GM18870 (cell line): ENCODE measurements around the gene ZMYND8.
"Not testable (repeated sequence)": the region's sequence is repeated elsewhere in the genome, so short reads cannot be mapped to it uniquely, and the experiment has no call there.

Experiments used
- ATAC-seq: cut with Tn5 transposase; IDR thresholded peaks from one replicate; pipeline ENCODE4 v1.9.1; 2021; ENCODE audit warnings: moderate library complexity; ENCODE audit not compliant: unreplicated experiment

Gene ZMYND8

DNA sequence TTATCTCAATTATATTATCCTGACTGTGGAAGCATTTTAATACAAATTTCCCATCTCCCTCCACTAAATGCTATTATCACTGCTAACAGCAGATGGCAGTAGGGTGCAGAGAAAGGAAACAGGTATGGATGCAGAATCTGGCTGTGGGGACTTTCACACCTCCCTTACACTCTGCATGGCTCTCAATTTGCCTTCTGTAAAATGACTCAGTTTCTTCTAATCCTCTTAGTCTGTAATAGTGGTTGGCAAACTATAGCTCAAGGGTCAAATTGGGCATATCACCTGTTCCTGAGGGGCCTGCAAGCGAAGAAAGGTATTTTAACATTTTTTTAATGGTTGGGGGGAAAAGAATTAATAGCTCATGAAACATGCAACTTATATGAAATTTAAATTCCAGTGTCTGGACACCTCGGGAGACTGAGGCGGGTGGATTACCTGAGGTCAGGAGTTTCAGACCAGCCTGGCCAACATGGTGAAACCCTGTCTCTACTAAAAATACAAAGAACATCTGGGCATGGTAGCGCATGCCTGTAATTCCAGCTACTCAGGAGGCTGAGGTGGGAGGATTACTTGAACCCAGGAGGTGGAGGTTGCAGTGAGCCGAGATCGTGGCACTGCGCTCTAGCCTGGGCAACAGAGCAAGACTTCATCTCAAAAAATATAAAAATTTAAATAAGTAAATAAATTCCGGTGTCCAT, 83.5 kb downstream of the ZMYND8 start:
- ATAC-seq, result no peak

DNA sequence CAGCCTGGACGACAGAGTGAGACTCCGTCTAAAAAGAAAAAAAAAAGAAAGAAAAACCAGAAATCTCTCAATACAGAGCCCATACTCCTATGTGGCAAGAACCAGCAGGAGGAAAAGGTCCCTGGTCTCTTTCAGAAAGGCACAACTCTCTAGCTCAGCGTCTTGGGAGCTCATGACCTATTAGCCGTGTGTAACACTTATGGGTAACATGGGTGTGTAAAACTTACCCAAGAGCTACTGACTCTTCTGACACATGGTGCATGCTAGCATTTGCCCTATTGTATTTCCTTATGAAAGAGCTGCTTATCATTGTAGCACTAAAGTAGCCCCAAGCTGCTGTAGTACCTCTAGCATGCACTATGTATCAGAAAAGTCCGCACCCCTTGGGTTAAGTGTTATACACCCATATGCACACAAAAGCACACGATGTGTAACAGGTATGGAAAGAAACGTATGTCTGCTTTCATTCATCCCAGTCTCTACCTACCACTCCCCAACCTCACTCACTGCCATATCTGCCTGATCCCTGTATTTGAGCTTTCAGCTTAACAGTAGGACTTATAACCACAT, 85.4 kb downstream of the ZMYND8 start:
- no peak for ATAC-seq

DNA sequence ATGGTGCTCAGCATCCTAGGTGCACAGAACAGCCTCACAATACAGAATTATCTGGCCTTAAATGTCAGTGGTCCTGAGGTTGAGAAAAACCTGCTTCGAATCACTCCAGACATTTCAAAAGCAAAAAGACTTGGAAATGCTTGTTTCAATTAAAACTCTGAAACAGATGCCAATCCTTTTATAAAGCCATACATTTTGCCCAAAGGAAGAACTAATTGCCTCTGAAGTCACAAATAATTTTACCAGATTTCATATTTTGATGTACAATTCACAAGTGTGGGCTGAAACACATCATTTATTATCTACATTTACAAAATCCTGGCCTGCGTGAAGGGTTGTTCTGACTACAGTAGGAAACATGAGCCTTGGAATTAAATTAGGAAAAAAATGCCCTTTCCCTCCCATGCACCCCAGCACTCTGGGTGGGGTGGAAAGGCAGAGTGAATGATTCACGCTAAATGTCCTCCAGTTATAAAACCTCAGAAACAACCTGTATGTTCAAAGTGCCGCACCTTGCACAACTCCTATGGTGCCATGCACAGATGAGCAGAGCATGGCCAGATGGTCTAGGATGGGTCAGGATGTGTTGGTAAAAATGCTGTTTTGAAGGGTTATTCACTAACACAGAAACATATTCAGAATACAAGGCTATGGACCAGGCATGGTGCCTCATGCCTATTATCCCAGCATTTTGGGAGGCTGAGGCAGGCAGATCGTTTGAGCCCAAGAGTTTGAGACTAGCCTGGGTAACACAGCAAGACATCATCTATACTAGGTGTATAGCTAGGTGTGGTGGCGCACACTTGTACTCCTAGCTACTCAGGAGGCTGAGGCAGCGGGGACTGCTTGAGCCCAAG, 87.0 kb downstream of the ZMYND8 start:
- no peak for ATAC-seq

DNA sequence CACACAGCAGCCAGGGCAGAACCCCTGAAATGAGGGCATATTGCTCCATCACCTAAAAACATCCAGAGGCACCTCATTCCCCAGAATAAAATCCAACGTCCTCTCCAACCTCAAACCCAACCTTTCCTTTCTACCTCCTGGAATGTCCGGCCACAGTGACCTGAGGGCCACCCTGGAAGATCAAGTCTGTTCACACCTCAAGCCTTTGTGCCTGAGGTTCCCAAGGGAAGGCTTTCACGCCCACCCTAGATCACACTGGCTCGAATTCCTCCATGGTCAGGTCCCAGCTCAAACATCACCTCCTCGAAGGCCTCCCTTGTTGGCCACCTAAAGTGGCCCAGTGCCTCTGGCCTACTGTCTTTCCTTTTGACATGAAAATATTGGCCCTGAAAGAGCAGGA, 88.9 kb downstream of the ZMYND8 start:
- ATAC-seq, result no peak

DNA sequence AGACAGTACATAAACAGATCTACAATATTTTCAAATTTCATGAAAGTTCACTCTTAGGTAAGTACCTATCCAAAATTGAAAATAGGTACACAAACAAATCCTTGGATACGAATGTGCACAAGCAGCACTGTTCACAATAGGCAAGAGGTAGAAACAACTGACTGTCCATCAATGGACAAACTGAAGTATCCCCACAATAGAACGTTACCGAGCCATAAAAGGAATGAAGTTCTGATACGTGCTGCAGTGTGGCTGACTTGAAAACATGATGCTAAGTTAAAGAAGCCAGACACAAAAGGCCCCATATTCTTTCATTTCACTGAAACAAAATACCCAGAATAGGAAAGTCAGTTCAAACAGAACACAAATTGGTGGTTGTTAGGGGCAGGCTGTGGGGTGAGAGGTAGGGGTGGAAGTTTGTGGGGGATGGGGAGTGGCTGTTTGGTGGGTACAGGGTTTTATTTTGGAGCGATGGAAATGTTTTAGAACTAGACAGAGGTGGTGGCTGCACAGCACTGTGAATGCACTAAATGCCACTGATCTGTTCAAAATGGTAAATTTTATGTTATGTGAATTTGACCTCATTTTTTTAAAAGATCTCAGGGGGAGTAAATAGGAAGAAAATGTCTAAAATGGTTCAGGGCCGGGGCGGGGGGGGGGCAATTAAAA, 89.5 kb downstream of the ZMYND8 start:
- no peak for ATAC-seq

DNA sequence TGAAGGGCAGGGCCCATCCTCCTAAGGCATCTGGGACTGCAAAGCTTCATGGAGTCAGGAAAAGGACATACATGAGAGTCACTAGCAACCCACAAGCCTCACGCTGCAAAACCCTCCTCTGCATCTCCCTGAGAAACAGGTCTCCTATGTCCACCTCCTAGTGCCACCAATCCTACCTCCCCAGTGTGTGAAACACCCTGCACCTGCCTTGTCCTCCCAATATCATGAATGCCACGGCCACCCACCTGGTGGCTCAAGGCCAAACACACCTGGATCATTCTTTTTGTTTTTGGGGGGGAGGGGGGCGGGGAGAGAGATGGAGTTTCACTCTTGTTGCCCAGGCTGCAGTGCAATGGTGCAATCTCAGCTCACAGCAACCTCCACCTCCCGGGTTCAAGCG, 90.5 kb downstream of the ZMYND8 start:
- no peak for ATAC-seq

DNA sequence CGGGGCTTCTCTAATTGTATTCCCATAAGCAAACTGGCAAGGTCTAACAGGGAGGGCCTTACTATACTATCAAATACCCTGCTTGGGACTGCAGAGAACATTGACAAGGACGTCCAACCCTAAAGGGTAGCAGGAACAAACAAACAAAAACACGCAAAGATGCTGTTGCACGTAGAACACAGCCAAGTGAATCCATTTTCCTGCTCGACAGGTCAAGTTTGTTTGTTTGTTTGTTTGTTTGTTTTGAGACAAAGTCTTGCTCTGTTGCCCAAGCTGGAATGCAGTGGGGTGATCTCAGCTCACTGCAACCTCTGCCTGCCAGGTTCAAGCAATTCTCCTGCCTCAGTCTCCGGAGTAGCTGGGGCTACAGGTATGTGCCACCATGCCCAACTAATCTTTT, 91.3 kb downstream of the ZMYND8 start:
- ATAC-seq, result no peak

DNA sequence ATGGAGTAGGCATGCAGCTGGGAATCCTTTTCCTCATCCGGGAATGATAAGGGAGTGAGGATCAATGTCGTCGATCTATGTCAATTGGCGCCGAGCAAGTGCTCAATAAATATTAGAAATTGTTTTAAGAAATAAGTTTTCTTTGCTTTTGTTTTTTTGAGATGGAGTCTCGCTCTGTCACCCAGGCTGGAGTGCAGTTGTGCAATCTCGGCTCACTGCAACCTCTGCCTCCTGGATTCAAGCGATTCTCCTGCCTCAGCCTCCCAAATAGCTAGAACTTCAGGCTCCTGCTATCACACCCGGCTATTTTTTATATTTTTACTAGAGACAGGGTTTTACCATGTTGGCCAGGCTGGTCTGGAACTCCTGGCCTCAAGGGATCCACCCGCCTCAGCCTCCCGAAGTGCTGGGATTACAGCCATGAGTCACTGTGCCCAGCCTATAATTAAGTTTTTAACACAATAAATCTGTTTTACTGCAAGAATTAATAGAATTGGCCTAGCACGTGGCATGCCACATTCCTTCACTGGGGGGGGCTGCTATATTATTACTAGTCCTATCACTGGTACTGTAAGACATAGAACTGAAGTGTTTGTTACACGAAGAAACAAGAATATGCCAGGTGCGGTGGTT, 92.2 kb downstream of the ZMYND8 start:
- ATAC-seq, result not testable (repeated sequence)

DNA sequence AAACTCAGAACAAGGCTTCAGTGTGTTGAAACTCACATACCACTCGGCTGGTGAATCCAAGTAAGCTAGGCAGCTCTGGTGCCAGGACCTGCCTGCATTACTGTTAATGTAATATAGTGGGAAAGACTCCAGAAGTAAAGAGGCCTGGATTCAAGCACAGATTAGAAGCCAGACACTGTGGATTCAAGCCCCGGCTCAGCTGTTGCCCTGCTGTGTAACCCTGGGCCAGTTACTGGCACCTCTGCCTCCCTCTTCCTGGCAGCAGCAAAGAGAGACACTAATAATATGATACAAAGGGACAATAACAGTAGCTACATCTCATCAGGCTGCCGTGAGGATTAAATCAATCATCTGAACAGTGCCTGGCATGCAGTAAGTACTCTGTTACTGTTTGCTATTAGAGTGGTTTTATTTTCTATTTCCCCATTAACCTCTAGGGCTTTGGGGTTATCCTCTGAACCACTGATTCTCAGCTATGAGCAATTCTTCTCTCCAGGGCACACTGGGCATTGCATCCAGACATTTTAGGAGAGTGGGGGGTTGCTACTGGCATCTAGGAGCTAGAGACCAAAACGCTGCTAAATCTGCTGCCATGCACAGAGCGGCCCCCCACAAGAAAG, 92.9 kb downstream of the ZMYND8 start:
- no peak for ATAC-seq

DNA sequence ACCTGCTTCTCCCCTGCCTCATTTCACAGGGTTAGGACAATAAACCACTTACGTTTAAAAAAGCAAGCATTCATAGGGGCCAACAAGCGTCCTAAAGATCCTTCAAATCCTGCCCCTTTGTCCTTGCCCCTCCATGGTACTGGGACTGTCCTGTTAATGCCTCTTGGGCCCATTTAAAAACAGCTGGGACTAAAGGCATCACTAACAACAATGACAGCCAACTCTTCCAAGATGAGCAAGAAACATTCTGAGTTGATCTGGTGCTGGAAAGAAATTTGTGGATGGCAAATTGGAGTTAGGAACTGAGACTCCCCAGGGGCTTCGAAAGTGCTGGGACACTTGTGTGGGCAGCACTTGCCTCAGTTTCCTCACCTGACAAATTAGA, 93.4 kb downstream of the ZMYND8 start:
- no peak for ATAC-seq

DNA sequence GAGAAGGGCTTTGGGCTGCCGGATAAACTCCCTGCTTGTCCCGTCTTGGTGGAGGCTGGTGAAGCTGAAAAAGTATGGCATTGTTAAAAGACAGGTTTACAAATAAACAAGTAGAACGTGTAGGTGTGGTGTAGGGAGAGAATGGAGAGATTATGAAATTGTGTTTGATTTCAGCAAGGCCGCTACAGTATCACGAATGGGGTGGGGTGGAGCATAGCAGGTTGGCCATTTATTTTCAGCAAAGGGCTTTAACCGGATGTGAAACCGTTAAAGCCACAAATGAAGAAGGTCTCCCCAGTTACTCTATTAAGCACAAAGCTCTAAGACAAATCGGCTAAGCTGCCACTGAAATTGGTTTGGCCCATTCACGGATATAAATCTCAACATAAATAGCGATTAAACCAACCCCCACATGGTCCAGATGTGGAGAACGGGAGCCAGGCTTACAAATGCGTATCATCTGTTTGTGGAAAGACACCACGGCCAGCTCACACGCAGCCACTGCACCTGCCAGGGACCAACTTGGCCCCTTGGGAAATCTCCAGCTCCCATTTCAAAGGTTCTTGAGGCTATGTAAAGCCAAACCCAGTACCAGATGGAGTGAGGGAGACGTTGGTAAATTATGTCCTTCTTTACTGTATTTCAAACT, 94.0 kb downstream of the ZMYND8 start:
- ATAC-seq, result no peak

DNA sequence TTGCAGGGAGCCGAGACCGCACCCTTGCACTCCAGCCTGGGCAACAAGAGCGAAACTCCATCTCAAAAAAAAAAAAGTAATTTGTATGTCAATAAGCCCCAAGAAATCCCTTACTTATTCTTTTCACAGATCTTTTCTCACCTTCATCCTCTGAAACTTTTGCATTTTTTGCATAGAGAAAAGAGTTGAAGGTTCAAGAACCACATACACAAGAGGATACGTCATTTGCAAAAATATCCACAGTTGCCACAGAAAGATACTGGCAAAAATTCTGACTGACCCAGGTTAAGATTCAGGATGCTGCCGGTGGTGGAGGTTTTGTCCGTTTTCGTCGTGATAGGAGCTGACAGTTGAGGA, 94.5 kb downstream of the ZMYND8 start:
- no peak for ATAC-seq

DNA sequence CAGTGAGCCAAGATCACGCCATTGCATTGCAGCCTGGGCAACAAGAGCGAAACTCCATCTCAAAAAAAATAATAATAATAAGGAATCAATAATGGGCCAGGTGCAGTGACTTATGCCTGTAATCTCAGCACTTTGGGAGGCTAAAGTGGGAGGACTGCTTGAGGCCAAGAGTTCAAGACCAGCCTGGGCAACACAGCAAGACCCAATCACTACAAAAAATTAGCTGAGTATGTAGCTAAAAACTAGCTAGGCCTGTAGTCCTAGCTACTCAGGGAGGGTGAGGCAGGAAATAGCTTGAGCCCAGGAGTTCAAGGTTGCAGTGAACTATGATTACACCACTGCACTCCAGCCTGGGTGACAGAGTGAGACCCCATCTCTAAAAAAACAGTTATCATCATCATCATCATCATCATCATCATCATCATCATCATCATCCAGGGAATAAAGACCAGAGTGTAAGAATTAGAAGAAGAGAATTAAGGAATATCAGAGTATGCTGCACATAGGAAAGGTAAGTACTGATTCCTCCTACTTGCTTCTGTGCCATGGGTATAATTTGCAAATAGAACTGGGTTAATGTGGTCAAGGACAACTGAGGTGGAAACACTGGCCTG, 95.2 kb downstream of the ZMYND8 start:
- not testable (repeated sequence) for ATAC-seq

DNA sequence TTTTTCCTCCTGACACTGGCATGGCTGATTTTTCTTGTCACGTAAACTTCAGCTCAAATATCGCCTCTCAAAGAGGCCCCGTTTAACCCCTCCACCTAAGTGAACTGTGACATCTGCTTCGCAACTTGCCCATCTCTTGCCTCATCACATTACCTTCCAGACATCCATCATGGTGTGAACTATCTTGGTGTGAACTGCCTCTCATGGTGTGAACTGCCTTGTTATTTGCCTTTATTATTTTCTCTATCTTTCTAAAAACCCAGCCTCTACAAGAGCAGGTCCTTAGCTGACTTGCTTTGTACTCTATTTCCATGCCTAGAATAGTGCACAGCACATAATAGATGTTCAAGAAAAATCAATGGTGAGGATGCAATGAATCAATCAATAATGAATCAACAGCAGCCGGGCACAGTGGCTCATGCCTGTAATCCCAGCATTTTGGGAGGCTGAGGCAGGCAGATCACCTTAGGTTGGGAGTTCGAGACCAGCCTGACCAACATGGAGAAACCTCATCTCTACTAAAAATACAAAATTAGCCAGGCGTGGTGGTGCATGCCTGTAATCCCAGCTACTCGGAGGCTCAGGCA, 95.9 kb downstream of the ZMYND8 start:
- not testable (repeated sequence) for ATAC-seq

DNA sequence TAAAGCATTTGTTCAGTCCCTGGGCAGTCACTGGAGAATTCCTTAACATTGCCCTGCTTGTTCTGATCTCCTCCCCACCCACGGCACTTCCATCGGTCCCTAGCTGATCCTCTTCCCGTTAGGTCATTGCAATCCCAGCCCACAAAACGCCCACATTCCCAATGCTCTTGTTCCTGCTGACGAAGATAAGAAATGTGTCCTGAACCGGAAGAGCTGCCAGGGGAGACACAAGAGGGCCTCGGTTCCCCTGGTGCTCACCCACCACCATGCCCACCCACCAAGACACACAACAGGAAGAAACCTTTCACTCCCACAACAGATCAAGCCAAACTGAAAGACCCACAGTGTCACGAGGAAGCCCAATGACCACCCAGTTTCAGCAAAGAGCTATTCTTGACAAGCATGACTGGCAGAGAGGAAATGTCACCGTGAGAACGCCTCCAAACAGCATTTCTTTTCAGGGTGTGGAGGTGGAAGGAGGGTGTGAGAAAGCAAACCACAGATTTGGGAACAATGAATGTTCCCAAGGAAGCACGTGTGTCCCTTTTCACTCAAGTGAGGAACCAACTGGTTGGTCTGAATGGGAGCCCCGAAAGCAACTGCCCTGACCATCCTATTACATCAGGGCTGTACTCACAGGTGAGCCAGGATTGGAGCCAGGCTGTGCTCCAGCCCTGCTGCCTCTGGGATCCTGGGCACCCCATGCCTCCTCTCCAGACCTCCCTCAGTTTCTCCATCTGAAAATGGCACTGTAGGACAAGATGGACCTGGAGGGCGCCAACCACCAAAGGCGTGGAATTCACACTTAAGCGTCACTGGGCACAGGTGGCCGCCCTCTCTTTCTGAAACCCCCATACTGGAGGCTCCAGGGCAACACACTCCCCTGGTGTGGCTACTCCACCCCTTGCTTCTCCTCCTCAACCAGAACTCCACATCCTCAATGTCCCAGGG, 97.5 kb downstream of the ZMYND8 start:
- ATAC-seq, result peak; percentile 37

DNA sequence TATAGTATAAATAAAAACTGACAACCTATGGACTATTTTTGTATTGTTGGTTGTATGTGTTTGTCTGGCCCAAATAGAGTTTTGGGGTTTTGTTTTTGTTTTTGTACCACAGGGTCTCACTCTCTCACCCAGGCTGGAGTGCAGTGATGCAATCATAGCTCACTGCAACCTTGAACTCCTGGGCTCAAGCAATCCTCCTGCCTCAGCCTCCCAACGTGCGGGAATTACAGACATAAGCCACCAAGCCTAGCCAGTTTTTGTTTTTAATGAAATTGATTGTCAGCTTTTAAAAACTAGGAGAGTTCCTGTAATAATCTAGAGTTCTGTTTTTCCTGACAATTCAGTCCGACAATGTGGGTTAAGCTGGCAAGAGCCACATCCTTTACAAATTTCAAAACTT, 98.7 kb downstream of the ZMYND8 start:
- ATAC-seq, result no peak

DNA sequence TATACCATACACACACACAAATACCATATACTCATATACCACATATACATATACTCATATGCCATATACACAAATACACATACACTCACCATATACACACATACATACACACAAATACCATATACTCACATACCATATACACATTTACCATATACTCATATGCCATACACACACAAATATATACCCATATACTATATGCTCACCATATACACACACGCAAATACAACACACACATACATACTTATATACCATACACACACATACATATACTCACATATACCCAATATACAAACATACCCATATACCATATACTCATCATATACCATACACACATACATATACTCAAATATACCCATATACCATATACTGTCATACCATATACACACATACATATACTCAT, 99.2 kb downstream of the ZMYND8 start:
- ATAC-seq, result no peak

DNA sequence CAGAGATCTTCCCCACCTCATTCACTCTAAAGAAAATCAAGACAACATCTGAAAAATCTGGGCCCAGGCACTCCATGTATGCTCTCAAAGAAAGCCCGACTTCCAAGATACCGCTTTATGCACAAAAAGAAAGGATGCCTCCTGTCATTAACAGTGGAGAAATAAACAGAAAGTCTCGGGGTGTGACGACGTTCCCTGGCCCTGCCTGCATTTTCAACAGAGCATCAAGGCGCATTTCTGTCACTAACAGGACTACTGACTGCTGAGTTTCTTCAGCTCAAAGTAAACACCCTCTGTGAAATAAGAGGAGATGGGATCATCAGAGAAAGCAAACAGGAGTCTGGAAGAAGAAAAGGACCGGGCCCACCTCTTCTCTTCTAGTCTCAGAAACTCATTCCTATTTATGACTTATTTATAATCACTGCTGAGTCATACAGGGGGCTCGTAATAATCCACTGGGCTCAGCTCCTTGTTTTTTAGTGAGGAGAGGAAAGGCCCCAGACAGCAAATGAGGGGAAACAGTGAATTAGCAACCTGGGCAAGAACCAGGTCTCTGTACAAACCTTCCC, 99.7 kb downstream of the ZMYND8 start:
- no peak for ATAC-seq
